Mucosa of stomach (tissue), 1 donor: ENCODE measurements around the gene ITSN2.

Experiments
- H3K27me3 ChIP-seq: one replicate; pipeline ENCODE4 v1.7.0; 2013; ENCODE audit warnings: mild to moderate bottlenecking, low read length; ENCODE audit not compliant: control insufficient read depth, insufficient read depth
- H3K36me3 ChIP-seq: one replicate; pipeline ENCODE4 v1.7.0; 2013; ENCODE audit warnings: low read length; ENCODE audit not compliant: control insufficient read depth, insufficient read depth
- H3K4me1 ChIP-seq: one replicate; pipeline ENCODE4 v1.7.0; 2013; ENCODE audit warnings: mild to moderate bottlenecking, low read length; ENCODE audit not compliant: control insufficient read depth, insufficient read depth
- H3K4me3 ChIP-seq: one replicate; pipeline ENCODE4 v1.7.0; 2013; ENCODE audit warnings: low read length
- H3K9ac ChIP-seq: one replicate; pipeline ENCODE4 v1.7.0; 2013; ENCODE audit warnings: mild to moderate bottlenecking, low read length, moderate library complexity
- H3K9me3 ChIP-seq: one replicate; pipeline ENCODE4 v1.7.0; 2013; ENCODE audit warnings: mild to moderate bottlenecking, low read length, moderate library complexity; ENCODE audit not compliant: control insufficient read depth
- donor health status: Pancreatic carcinoma.

The ITSN2 gene

GRCh38 chr2:24274809-24275208 is 85.5 kb downstream of the ITSN2 start:
- Histone ChIP-seq H3K9me3 (no peaks in the 10 kb centered on the region), H3K36me3 (no peaks in the 10 kb centered on the region), H3K4me1 (peaks cover 7% of the 10 kb centered on the region)

GRCh38 chr2:24273598-24273997 is 86.7 kb downstream of the ITSN2 start:
- no peak overlapping the region for H3K4me3 ChIP-seq
- H3K9ac ChIP-seq, result no peak overlapping the region
- H3K36me3 ChIP-seq, result no peaks in the 10 kb centered on the region
- no peaks in the 10 kb centered on the region for H3K27me3 ChIP-seq
- H3K4me1 ChIP-seq, result peaks cover 13% of the 10 kb centered on the region
- no peaks in the 10 kb centered on the region for H3K9me3 ChIP-seq

More at GRCh38 chr2:24274809-24275208, 85.5 kb downstream of the ITSN2 start:
- no peaks in the 10 kb centered on the region for H3K27me3 ChIP-seq
- H3K4me3 ChIP-seq, result no peak overlapping the region
- H3K9ac ChIP-seq, result no peak overlapping the region

- no peaks in the 10 kb centered on the region for H3K27me3 ChIP-seq
- H3K4me1 ChIP-seq, result peaks cover 13% of the 10 kb centered on the region
- H3K4me3 ChIP-seq, result no peak overlapping the region
- H3K9me3 ChIP-seq, result no peaks in the 10 kb centered on the region
- no peak overlapping the region for H3K9ac ChIP-seq
- H3K36me3 ChIP-seq, result no peaks in the 10 kb centered on the region
These were observed 87.4 kb downstream of the ITSN2 start for GRCh38 chr2:24272907-24273306.

GRCh38 chr2:24272161-24272802 is 88.1 kb downstream of the ITSN2 start:
- Histone ChIP-seq H3K36me3 (no peaks in the 10 kb centered on the region), H3K9me3 (no peaks in the 10 kb centered on the region), H3K4me3 (no peak overlapping the region), H3K4me1 (peaks cover 13% of the 10 kb centered on the region), H3K27me3 (no peaks in the 10 kb centered on the region), H3K9ac (no peak overlapping the region)

- peaks cover 8% of the 10 kb centered on the region for H3K4me1 ChIP-seq
- H3K27me3 ChIP-seq, result no peaks in the 10 kb centered on the region
- no peaks in the 10 kb centered on the region for H3K36me3 ChIP-seq
- H3K4me3 ChIP-seq, result no peak overlapping the region
- H3K9me3 ChIP-seq, result no peaks in the 10 kb centered on the region
- no peak overlapping the region for H3K9ac ChIP-seq
These were observed 91.1 kb downstream of the ITSN2 start for GRCh38 chr2:24269265-24269664.

GRCh38 chr2:24265212-24265611 is 95.1 kb downstream of the ITSN2 start:
- Histone ChIP-seq H3K4me1 (peaks cover 8% of the 10 kb centered on the region), H3K36me3 (no peaks in the 10 kb centered on the region), H3K9me3 (no peaks in the 10 kb centered on the region), H3K4me3 (no peak overlapping the region), H3K9ac (no peak overlapping the region), H3K27me3 (no peaks in the 10 kb centered on the region)

GRCh38 chr2:24262421-24262970 is 97.8 kb downstream of the ITSN2 start:
- Histone ChIP-seq H3K27me3 (no peaks in the 10 kb centered on the region), H3K4me1 (no peaks in the 10 kb centered on the region), H3K9me3 (no peaks in the 10 kb centered on the region), H3K4me3 (no peak overlapping the region), H3K36me3 (peaks cover 4% of the 10 kb centered on the region), H3K9ac (no peak overlapping the region)

GRCh38 chr2:24261441-24261840 is 98.9 kb downstream of the ITSN2 start:
- no peaks in the 10 kb centered on the region for H3K27me3 ChIP-seq
- peaks cover 4% of the 10 kb centered on the region for H3K36me3 ChIP-seq
- H3K4me1 ChIP-seq, result no peaks in the 10 kb centered on the region
- no peak overlapping the region for H3K9ac ChIP-seq
- no peaks in the 10 kb centered on the region for H3K9me3 ChIP-seq
- no peak overlapping the region for H3K4me3 ChIP-seq

- Histone ChIP-seq H3K4me3 (no peak overlapping the region), H3K9me3 (no peaks in the 10 kb centered on the region), H3K27me3 (no peaks in the 10 kb centered on the region), H3K4me1 (no peaks in the 10 kb centered on the region), H3K36me3 (peaks cover 4% of the 10 kb centered on the region), H3K9ac (no peak overlapping the region)
These were observed 101.0 kb downstream of the ITSN2 start for GRCh38 chr2:24259316-24259715.

GRCh38 chr2:24258718-24259117 is 101.6 kb downstream of the ITSN2 start:
- Histone ChIP-seq H3K9ac (no peak overlapping the region), H3K4me3 (no peak overlapping the region), H3K27me3 (no peaks in the 10 kb centered on the region), H3K4me1 (no peaks in the 10 kb centered on the region), H3K36me3 (peaks cover 4% of the 10 kb centered on the region), H3K9me3 (no peaks in the 10 kb centered on the region)

- no peak overlapping the region for H3K4me3 ChIP-seq
- no peak overlapping the region for H3K9ac ChIP-seq
- no peaks in the 10 kb centered on the region for H3K4me1 ChIP-seq
- no peaks in the 10 kb centered on the region for H3K9me3 ChIP-seq
- H3K36me3 ChIP-seq, result no peaks in the 10 kb centered on the region
- H3K27me3 ChIP-seq, result no peaks in the 10 kb centered on the region
These were observed 106.9 kb downstream of the ITSN2 start for GRCh38 chr2:24253303-24253919.

GRCh38 chr2:24247592-24247991 is 112.7 kb downstream of the ITSN2 start:
- Histone ChIP-seq H3K9ac (no peak overlapping the region), H3K4me3 (no peak overlapping the region), H3K27me3 (no peaks in the 10 kb centered on the region), H3K9me3 (no peaks in the 10 kb centered on the region), H3K4me1 (no peaks in the 10 kb centered on the region), H3K36me3 (peaks cover 4% of the 10 kb centered on the region)
